Measurements from ENCODE around the gene TBC1D1.

Gene TBC1D1

GRCh38 chr4:38062088-38062775, 171.3 kb downstream of the TBC1D1 start:
- peaks cover 2% of the 10 kb centered on the region for H3K79me2 ChIP-seq (ENCODE audit: control insufficient read depth, insufficient read depth, low read length, poor library complexity)
- H3K9me3 ChIP-seq (ENCODE audit: insufficient read depth, low read depth, low read length) = no peaks in the 10 kb centered on the region
- H3K36me3 ChIP-seq (ENCODE audit: control insufficient read depth in 1 of 2, insufficient read depth in 2 of 2, low read length in 2 of 2) = peaks cover 16 to 19% of the 10 kb centered on the region in 2 experiments
- H3K4me3 ChIP-seq (ENCODE audit: low read depth, low read length) = no peak overlapping the region
- peak overlapping the region; percentile 64 for H3K27ac ChIP-seq (ENCODE audit: low read depth, low read length)
- no peak overlapping the region for H3K23ac ChIP-seq (ENCODE audit: low read length)
- no peak overlapping the region for H3K9ac ChIP-seq (ENCODE audit: low read length)
- H4K91ac ChIP-seq (ENCODE audit: low read depth, low read length) = peak overlapping the region; percentile 61
- no peak overlapping the region for H2AFZ ChIP-seq (ENCODE audit: insufficient read depth, low read length, poor library complexity)
- no peak overlapping the region for H2AK5ac ChIP-seq (ENCODE audit: low read length)
- H4K12ac ChIP-seq (ENCODE audit: low read depth, low read length) = no peak overlapping the region
- H3K4me2 ChIP-seq (ENCODE audit: low read length) = no peak overlapping the region
- H4K8ac ChIP-seq (ENCODE audit: low read depth, low read length) = no peak overlapping the region
- peaks cover 8 to 15% of the 10 kb centered on the region in 2 experiments for H3K4me1 ChIP-seq (ENCODE audit: control insufficient read depth in 1 of 2, insufficient read depth in 2 of 2, low read length in 2 of 2)
- no peak overlapping the region for H2BK5ac ChIP-seq (ENCODE audit: low read depth, low read length, poor library complexity)
- H3K18ac ChIP-seq (ENCODE audit: low read length) = no peak overlapping the region
- H3K4ac ChIP-seq (ENCODE audit: low read depth, low read length) = no peak overlapping the region
- no CpG with 5 or more reads among the region's 11 CpGs for WGBS (ENCODE audit: extremely low coverage, insufficient coverage, insufficient read length)
- peaks cover 12% of the 10 kb centered on the region for H3K79me1 ChIP-seq (ENCODE audit: low read length)
- H3K14ac ChIP-seq (ENCODE audit: low read length) = no peak overlapping the region
- H2BK120ac ChIP-seq (ENCODE audit: insufficient read depth, low read length, poor library complexity) = peak overlapping the region; percentile 84
- peak overlapping the region; percentile 70 for H2BK12ac ChIP-seq (ENCODE audit: low read length)
- no peaks in the 10 kb centered on the region for H3K27me3 ChIP-seq (ENCODE audit: insufficient read depth, low read length)
- peak; percentile 44 to 86 for DNase-seq

- Histone ChIP-seq H2AFZ (ENCODE audit: insufficient read depth, low read length, poor library complexity) (no peak overlapping the region), H3K23ac (ENCODE audit: low read length) (no peak overlapping the region), H3K4me3 (ENCODE audit: low read depth, low read length) (no peak overlapping the region), H3K4ac (ENCODE audit: low read depth, low read length) (no peak overlapping the region), H3K18ac (ENCODE audit: low read length) (no peak overlapping the region), H3K27ac (ENCODE audit: low read depth, low read length) (no peak overlapping the region), H3K79me2 (ENCODE audit: control insufficient read depth, insufficient read depth, low read length, poor library complexity) (peaks cover 2% of the 10 kb centered on the region), H2BK5ac (ENCODE audit: low read depth, low read length, poor library complexity) (no peak overlapping the region), H4K91ac (ENCODE audit: low read depth, low read length) (no peak overlapping the region), H3K79me1 (ENCODE audit: low read length) (peaks cover 12% of the 10 kb centered on the region), H2AK5ac (ENCODE audit: low read length) (no peak overlapping the region), H2BK120ac (ENCODE audit: insufficient read depth, low read length, poor library complexity) (no peak overlapping the region), H3K4me2 (ENCODE audit: low read length) (no peak overlapping the region), H3K9me3 (ENCODE audit: insufficient read depth, low read depth, low read length) (no peaks in the 10 kb centered on the region), H3K27me3 (ENCODE audit: insufficient read depth, low read length) (no peaks in the 10 kb centered on the region), H4K12ac (ENCODE audit: low read depth, low read length) (no peak overlapping the region), H4K8ac (ENCODE audit: low read depth, low read length) (no peak overlapping the region), H3K36me3 (ENCODE audit: control insufficient read depth in 1 of 2, insufficient read depth in 2 of 2, low read length in 2 of 2) (peaks cover 15 to 21% of the 10 kb centered on the region in 2 experiments), H2BK12ac (ENCODE audit: low read length) (no peak overlapping the region), H3K14ac (ENCODE audit: low read length) (no peak overlapping the region), H3K4me1 (ENCODE audit: control insufficient read depth in 1 of 2, insufficient read depth in 2 of 2, low read length in 2 of 2) (peaks cover 7 to 16% of the 10 kb centered on the region in 2 experiments), H3K9ac (ENCODE audit: low read length) (no peak overlapping the region)
- DNase-seq = no peak
- no CpG with 5 or more reads among the region's 4 CpGs for WGBS (ENCODE audit: extremely low coverage, insufficient coverage, insufficient read length)
Observed at GRCh38 chr4:38062776-38063097, 171.9 kb downstream of the TBC1D1 start.

DNA sequence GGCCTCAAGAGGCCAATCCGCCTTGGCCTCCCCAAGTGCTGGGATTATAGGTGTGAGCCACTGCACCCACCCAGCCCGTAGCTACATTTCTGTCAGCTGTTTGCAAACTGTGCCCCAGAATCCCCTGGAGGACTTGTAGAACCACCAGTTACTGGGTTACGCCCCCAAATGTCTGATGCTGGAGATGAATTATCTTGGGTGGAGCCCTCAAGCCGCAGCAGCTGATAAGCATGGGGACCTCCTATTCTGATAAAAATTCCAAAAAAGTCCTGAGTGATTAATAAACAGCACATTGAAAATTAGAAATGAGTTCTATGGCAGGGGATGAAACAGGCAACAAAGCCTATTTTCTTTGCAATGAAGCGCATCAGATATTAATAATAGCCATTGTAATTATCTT, 174.3 kb downstream of the TBC1D1 start:
- no CpG with 5 or more reads among the region's 5 CpGs for WGBS (ENCODE audit: extremely low coverage, insufficient coverage, insufficient read length)
- Histone ChIP-seq H3K18ac (ENCODE audit: low read length) (no peak overlapping the region), H4K91ac (ENCODE audit: low read depth, low read length) (no peak overlapping the region), H3K9ac (ENCODE audit: low read length) (no peak overlapping the region), H3K36me3 (ENCODE audit: control insufficient read depth in 1 of 2, insufficient read depth in 2 of 2, low read length in 2 of 2) (peaks cover 12 to 19% of the 10 kb centered on the region in 2 experiments), H3K4me2 (ENCODE audit: low read length) (no peak overlapping the region), H2AFZ (ENCODE audit: insufficient read depth, low read length, poor library complexity) (no peak overlapping the region), H3K9me3 (ENCODE audit: insufficient read depth, low read depth, low read length) (no peaks in the 10 kb centered on the region), H3K4me1 (ENCODE audit: control insufficient read depth in 1 of 2, insufficient read depth in 2 of 2, low read length in 2 of 2) (peaks cover 10 to 22% of the 10 kb centered on the region in 2 experiments), H4K8ac (ENCODE audit: low read depth, low read length) (no peak overlapping the region), H3K79me1 (ENCODE audit: low read length) (peaks cover 16% of the 10 kb centered on the region), H3K79me2 (ENCODE audit: control insufficient read depth, insufficient read depth, low read length, poor library complexity) (peaks cover 2% of the 10 kb centered on the region), H3K4me3 (ENCODE audit: low read depth, low read length) (no peak overlapping the region), H3K4ac (ENCODE audit: low read depth, low read length) (no peak overlapping the region), H3K23ac (ENCODE audit: low read length) (no peak overlapping the region), H3K27ac (ENCODE audit: low read depth, low read length) (no peak overlapping the region), H4K12ac (ENCODE audit: low read depth, low read length) (no peak overlapping the region), H2BK12ac (ENCODE audit: low read length) (no peak overlapping the region), H3K27me3 (ENCODE audit: insufficient read depth, low read length) (no peaks in the 10 kb centered on the region), H2AK5ac (ENCODE audit: low read length) (no peak overlapping the region), H2BK120ac (ENCODE audit: insufficient read depth, low read length, poor library complexity) (no peak overlapping the region), H3K14ac (ENCODE audit: low read length) (no peak overlapping the region), H2BK5ac (ENCODE audit: low read depth, low read length, poor library complexity) (no peak overlapping the region)
- no peak for DNase-seq

DNA sequence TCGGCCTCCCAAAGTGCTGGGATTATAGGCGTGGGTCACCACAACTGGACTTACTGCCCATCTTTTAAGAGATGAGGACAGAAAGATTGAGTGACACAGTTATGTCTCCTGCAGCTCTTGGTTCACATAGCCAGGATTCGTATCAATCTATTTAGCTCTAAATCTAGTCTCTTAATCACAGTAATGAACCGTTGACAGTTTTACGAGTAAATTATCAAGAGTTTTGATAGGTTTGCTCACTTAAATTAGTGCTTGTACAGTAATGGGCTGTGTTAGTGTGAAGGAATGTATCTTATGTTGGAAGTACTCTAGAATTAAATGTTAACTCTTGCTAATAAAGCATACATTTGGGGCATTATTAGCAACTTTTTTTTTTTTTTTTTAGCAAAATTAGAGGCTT, 175.0 kb downstream of the TBC1D1 start:
- H3K79me2 ChIP-seq (ENCODE audit: control insufficient read depth, insufficient read depth, low read length, poor library complexity) = peaks cover 2% of the 10 kb centered on the region
- H2BK5ac ChIP-seq (ENCODE audit: low read depth, low read length, poor library complexity) = no peak overlapping the region
- no peak overlapping the region for H2AK5ac ChIP-seq (ENCODE audit: low read length)
- no peak overlapping the region for H3K9ac ChIP-seq (ENCODE audit: low read length)
- no peak overlapping the region for H2AFZ ChIP-seq (ENCODE audit: insufficient read depth, low read length, poor library complexity)
- H2BK12ac ChIP-seq (ENCODE audit: low read length) = no peak overlapping the region
- H3K79me1 ChIP-seq (ENCODE audit: low read length) = peaks cover 13% of the 10 kb centered on the region
- no peak overlapping the region for H3K4ac ChIP-seq (ENCODE audit: low read depth, low read length)
- no peaks in the 10 kb centered on the region for H3K27me3 ChIP-seq (ENCODE audit: insufficient read depth, low read length)
- no peak overlapping the region for H2BK120ac ChIP-seq (ENCODE audit: insufficient read depth, low read length, poor library complexity)
- H3K27ac ChIP-seq (ENCODE audit: low read depth, low read length) = no peak overlapping the region
- WGBS (ENCODE audit: extremely low coverage, insufficient coverage, insufficient read length) = no CpG with 5 or more reads among the region's 5 CpGs
- H3K14ac ChIP-seq (ENCODE audit: low read length) = no peak overlapping the region
- DNase-seq = no peak
- H3K4me2 ChIP-seq (ENCODE audit: low read length) = no peak overlapping the region
- H3K4me1 ChIP-seq (ENCODE audit: control insufficient read depth in 1 of 2, insufficient read depth in 2 of 2, low read length in 2 of 2) = peaks cover 10 to 19% of the 10 kb centered on the region in 2 experiments
- no peak overlapping the region for H3K18ac ChIP-seq (ENCODE audit: low read length)
- H4K12ac ChIP-seq (ENCODE audit: low read depth, low read length) = no peak overlapping the region
- no peak overlapping the region for H4K8ac ChIP-seq (ENCODE audit: low read depth, low read length)
- H4K91ac ChIP-seq (ENCODE audit: low read depth, low read length) = no peak overlapping the region
- no peak overlapping the region for H3K4me3 ChIP-seq (ENCODE audit: low read depth, low read length)
- no peak overlapping the region for H3K23ac ChIP-seq (ENCODE audit: low read length)
- peaks cover 13 to 19% of the 10 kb centered on the region in 2 experiments for H3K36me3 ChIP-seq (ENCODE audit: control insufficient read depth in 1 of 2, insufficient read depth in 2 of 2, low read length in 2 of 2)
- no peaks in the 10 kb centered on the region for H3K9me3 ChIP-seq (ENCODE audit: insufficient read depth, low read depth, low read length)

Measured in trophoblast cell (in vitro differentiated cells and primary cell).